Astrocyte (in vitro differentiated cells and primary cell): Measurements from ENCODE around the gene FOXK2. TPM values are rescaled to one million over a fixed set of nuclear protein-coding genes. Genes with fewer than 3 reads are reported as not detected.

Experiments
- DNase-seq: peaks from one replicate; pipeline ENCODE4 v3.0.0-alpha.2; 2010; ENCODE audit warnings: low read depth
- FAIRE-seq: peaks from 2 replicates; lab custom pipeline; 2011; peaks lifted over from hg19 to GRCh38; lab: Jason Lieb, UNC
- H2AFZ ChIP-seq: 2 replicates; pipeline ENCODE4 v1.6.0; 2012; ENCODE audit warnings: low read depth, low read length, inconsistent platforms
- H3K27ac ChIP-seq: 2 replicates; pipeline ENCODE4 v1.5.1; 2011; ENCODE audit warnings: low read depth, low read length, inconsistent platforms
- H3K27me3 ChIP-seq: 2 replicates; pipeline ENCODE4 v1.6.0; 2011; ENCODE audit warnings: low read length, inconsistent platforms; ENCODE audit not compliant: insufficient read depth
- H3K36me3 ChIP-seq: 2 replicates; pipeline ENCODE4 v1.5.1; 2011; ENCODE audit warnings: low read length, inconsistent platforms; ENCODE audit not compliant: insufficient read depth
- H3K4me1 ChIP-seq: 2 replicates; pipeline ENCODE4 v1.5.1; 2011; ENCODE audit warnings: low read length, inconsistent platforms; ENCODE audit not compliant: insufficient read depth
- H3K4me2 ChIP-seq: 2 replicates; pipeline ENCODE4 v1.6.0; 2012; ENCODE audit warnings: low read length, inconsistent platforms
- H3K4me3 ChIP-seq: 2 replicates; pipeline ENCODE4 v1.5.1; 2011; ENCODE audit warnings: low read depth, mild to moderate bottlenecking, low read length, inconsistent platforms; ENCODE audit not compliant: insufficient read depth
- H3K79me2 ChIP-seq: 2 replicates; pipeline ENCODE4 v1.6.0; 2012; ENCODE audit warnings: mild to moderate bottlenecking, low read length, inconsistent platforms; ENCODE audit not compliant: insufficient read depth
- H3K9ac ChIP-seq: 2 replicates; pipeline ENCODE4 v1.6.0; 2012; ENCODE audit warnings: mild to moderate bottlenecking, low read length, inconsistent platforms
- H3K9me3 ChIP-seq: 2 replicates; pipeline ENCODE4 v1.5.1; 2012; ENCODE audit warnings: low read depth, mild to moderate bottlenecking, low read length, inconsistent platforms; ENCODE audit not compliant: insufficient read depth
- H4K20me1 ChIP-seq: 2 replicates; pipeline ENCODE4 v1.6.0; 2012; ENCODE audit warnings: low read length, inconsistent platforms; ENCODE audit not compliant: insufficient read depth
- H3K27ac Mint-ChIP-seq: one replicate; pipeline ENCODE4 v1.8.0; 2021; ENCODE audit warnings: mild to moderate bottlenecking, mixed read lengths; ENCODE audit not compliant: unreplicated experiment
- H3K27me3 Mint-ChIP-seq: one replicate; pipeline ENCODE4 v1.8.0; 2021; ENCODE audit warnings: low read depth, mixed read lengths; ENCODE audit not compliant: unreplicated experiment
- H3K36me3 Mint-ChIP-seq: one replicate; pipeline ENCODE4 v1.8.0; 2021; ENCODE audit warnings: low read depth, mixed read lengths; ENCODE audit not compliant: unreplicated experiment
- H3K4me1 Mint-ChIP-seq: one replicate; pipeline ENCODE4 v1.8.0; 2021; ENCODE audit warnings: low read depth, mixed read lengths; ENCODE audit not compliant: unreplicated experiment
- H3K4me3 Mint-ChIP-seq: one replicate; pipeline ENCODE4 v1.8.0; 2021; ENCODE audit warnings: mild to moderate bottlenecking, moderate library complexity, mixed read lengths; ENCODE audit not compliant: unreplicated experiment
- H3K9me3 Mint-ChIP-seq: one replicate; pipeline ENCODE4 v1.8.0; 2021; ENCODE audit warnings: mild to moderate bottlenecking, mixed read lengths; ENCODE audit not compliant: unreplicated experiment
- EZH2 ChIP-seq: IDR thresholded peaks from 2 replicates; pipeline ENCODE4 v1.6.1; 2012; ENCODE audit warnings: mild to moderate bottlenecking, low read length, inconsistent platforms; ENCODE audit not compliant: insufficient read depth
- total RNA-seq: library from RNA; stranded (reverse); gene quantifications from 2 replicates; pipeline ENCODE4 v1.2.1, GENCODE V29; 2021
- TF ChIP-seq, protein P1 (sequence below): IDR thresholded peaks from 2 replicates; pipeline ENCODE4 v1.5.1; 2011; ENCODE audit warnings: low read depth, mild to moderate bottlenecking, inconsistent platforms, low read length, moderate library complexity; ENCODE audit not compliant: insufficient read depth

Gene FOXK2
- total RNA-seq, 1 donor from 2014 or later: 68.0 TPM

DNA sequence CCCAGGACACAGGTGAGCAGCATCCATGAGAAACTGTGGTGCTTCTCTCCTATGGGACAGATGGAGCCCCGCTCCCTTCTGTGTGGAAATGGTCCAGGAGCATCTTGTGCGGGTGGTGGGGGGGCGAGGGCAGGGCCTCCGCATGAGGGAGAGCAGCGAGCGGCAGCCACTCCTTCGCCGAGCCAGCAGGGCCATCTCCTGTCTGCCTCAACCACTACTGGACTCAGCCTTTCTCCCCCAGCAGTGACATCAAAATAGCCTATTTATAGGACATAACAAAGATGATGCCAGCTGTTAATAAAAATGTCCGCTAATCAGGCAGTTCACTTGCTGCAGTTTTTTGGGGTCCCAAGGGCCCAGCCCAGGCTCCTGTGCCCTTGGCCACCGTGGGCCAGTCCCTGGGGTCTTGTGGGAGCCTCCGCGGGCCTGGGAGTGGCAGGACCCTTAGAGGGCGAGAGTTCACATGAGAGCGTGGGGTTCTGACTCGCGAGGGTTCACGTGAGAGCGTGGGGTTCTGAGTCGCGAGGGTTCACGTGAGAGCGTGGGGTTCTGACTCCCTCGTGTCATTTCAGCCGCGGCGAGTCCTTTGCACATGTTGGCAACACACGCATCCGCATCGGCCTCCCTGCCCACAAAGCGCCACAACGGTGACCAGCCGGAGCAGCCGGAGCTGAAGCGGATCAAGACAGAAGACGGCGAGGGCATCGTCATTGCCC is 81.4 kb downstream of the FOXK2 start:
- Mint-ChIP-seq H3K27me3 (no peaks in the 10 kb centered on the region), H3K36me3 (peaks cover 39% of the 10 kb centered on the region), H3K4me3 (no peak overlapping the region), H3K27ac (peak overlapping the region; percentile 58), H3K9me3 (no peaks in the 10 kb centered on the region), H3K4me1 (peaks cover 22% of the 10 kb centered on the region)
- H3K4me1 ChIP-seq: peaks cover 39% of the 10 kb centered on the region
- H3K27ac ChIP-seq: no peak overlapping the region
- no peak overlapping the region for H3K4me2 ChIP-seq
- H3K27me3 ChIP-seq: no peaks in the 10 kb centered on the region
- DNase-seq: no peak
- FAIRE-seq: no peak
- H3K79me2 ChIP-seq: peaks cover 33% of the 10 kb centered on the region
- H3K9me3 ChIP-seq: no peaks in the 10 kb centered on the region
- no peak overlapping the region for H3K9ac ChIP-seq
- TF ChIP-seq EZH2: no peak
- TF ChIP-seq, protein P1, sequence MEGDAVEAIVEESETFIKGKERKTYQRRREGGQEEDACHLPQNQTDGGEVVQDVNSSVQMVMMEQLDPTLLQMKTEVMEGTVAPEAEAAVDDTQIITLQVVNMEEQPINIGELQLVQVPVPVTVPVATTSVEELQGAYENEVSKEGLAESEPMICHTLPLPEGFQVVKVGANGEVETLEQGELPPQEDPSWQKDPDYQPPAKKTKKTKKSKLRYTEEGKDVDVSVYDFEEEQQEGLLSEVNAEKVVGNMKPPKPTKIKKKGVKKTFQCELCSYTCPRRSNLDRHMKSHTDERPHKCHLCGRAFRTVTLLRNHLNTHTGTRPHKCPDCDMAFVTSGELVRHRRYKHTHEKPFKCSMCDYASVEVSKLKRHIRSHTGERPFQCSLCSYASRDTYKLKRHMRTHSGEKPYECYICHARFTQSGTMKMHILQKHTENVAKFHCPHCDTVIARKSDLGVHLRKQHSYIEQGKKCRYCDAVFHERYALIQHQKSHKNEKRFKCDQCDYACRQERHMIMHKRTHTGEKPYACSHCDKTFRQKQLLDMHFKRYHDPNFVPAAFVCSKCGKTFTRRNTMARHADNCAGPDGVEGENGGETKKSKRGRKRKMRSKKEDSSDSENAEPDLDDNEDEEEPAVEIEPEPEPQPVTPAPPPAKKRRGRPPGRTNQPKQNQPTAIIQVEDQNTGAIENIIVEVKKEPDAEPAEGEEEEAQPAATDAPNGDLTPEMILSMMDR: no peak
- no peak overlapping the region for H3K4me3 ChIP-seq
- H3K36me3 ChIP-seq: peaks cover 17% of the 10 kb centered on the region
- peaks cover 17% of the 10 kb centered on the region for H4K20me1 ChIP-seq
- no peak overlapping the region for H2AFZ ChIP-seq

DNA sequence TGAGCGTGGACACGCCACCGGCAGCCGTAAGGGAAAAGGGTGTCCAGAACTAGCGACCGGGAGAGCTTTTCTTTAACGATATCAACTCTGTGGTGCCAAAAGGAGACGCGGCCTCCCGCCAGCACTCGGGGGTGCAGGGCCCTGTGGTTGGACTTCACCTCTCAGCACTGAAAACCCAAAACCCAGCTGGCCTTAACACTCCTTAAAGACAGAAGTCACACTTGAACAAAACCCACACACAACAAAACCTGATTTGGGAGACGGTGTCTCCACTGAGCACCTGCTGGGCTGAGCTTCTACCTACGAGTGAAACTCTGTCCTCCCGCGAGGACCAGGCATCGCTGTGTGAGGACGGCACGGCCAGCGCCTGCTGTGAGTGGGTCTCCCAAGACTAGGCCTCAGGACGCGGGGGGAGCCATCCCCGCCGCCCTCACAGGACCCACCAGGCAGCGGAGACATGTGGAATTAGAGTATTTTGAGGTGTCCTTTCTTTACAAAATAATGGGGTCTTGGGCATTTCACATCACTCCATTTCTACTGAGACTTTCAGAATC is 82.0 kb downstream of the FOXK2 start:
- peaks cover 30% of the 10 kb centered on the region for H3K79me2 ChIP-seq
- H3K9me3 Mint-ChIP-seq: no peaks in the 10 kb centered on the region
- H2AFZ ChIP-seq: no peak overlapping the region
- TF ChIP-seq EZH2: no peak
- TF ChIP-seq, protein P1: no peak
- H3K36me3 ChIP-seq: peaks cover 17% of the 10 kb centered on the region
- H3K27me3 Mint-ChIP-seq: no peaks in the 10 kb centered on the region
- H3K4me3 Mint-ChIP-seq: no peak overlapping the region
- FAIRE-seq: no peak
- no peak overlapping the region for H3K4me3 ChIP-seq
- H3K9ac ChIP-seq: no peak overlapping the region
- H3K27me3 ChIP-seq: no peaks in the 10 kb centered on the region
- peaks cover 41% of the 10 kb centered on the region for H3K4me1 ChIP-seq
- DNase-seq: no peak
- no peaks in the 10 kb centered on the region for H3K9me3 ChIP-seq
- H3K27ac Mint-ChIP-seq: no peak overlapping the region
- peaks cover 23% of the 10 kb centered on the region for H4K20me1 ChIP-seq
- H3K4me1 Mint-ChIP-seq: peaks cover 28% of the 10 kb centered on the region
- peaks cover 34% of the 10 kb centered on the region for H3K36me3 Mint-ChIP-seq
- H3K4me2 ChIP-seq: no peak overlapping the region
- H3K27ac ChIP-seq: peak overlapping the region; percentile 87

DNA sequence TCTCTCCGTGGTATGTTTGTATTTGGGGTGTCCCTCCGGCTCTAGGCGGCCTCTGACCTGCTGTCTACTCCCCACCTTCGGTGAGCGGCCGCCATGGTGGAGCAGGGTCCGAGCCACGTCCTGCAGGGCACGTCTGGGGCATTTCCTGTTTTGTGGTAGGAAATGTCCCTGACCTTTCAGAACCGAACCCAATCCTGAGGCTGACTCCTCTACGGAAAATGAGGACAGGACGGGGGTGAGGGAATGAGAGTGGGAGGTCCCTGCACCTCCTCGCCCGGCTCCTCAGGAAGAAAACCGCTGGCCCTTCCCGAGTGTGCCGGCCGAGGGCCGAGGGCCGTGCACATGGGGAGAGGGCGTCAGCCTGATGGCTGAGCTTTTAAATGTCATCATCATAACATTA is 83.0 kb downstream of the FOXK2 start:
- Histone ChIP-seq H3K4me2 (peak overlapping the region; percentile 44), H3K9ac (peak overlapping the region; percentile 72), H4K20me1 (peaks cover 26% of the 10 kb centered on the region), H2AFZ (no peak overlapping the region), H3K27ac (peak overlapping the region; percentile 87), H3K4me1 (peaks cover 41% of the 10 kb centered on the region), H3K79me2 (peaks cover 26% of the 10 kb centered on the region), H3K9me3 (no peaks in the 10 kb centered on the region), H3K36me3 (peaks cover 17% of the 10 kb centered on the region), H3K4me3 (no peak overlapping the region), H3K27me3 (no peaks in the 10 kb centered on the region)
- peaks cover 29% of the 10 kb centered on the region for H3K4me1 Mint-ChIP-seq
- no peaks in the 10 kb centered on the region for H3K9me3 Mint-ChIP-seq
- no peak overlapping the region for H3K4me3 Mint-ChIP-seq
- H3K27me3 Mint-ChIP-seq: no peaks in the 10 kb centered on the region
- FAIRE-seq (no peak), DNase-seq (no peak)
- peak overlapping the region; percentile 10 for H3K27ac Mint-ChIP-seq
- TF ChIP-seq, protein P1: no peak
- no peak for TF ChIP-seq EZH2
- peaks cover 29% of the 10 kb centered on the region for H3K36me3 Mint-ChIP-seq
